RCC 7860 (cell line): ENCODE data around the gene AASDH.
"Not testable (repeated sequence)": the region's sequence is repeated elsewhere in the genome, so short reads cannot be mapped to it uniquely, and the experiment has no call there.

Experiments
- DNase-seq: peaks from one replicate; pipeline ENCODE4 v3.0.0-alpha.2; 2015; ENCODE audit warnings: low spot score
- FAIRE-seq: peaks from 2 replicates; lab custom pipeline; 2012; peaks lifted over from hg19 to GRCh38; lab: Jason Lieb, UNC

AASDH gene

GRCh38 chr4:56405016-56405415 lies 17.7 kb upstream of the AASDH start:
- FAIRE-seq (no peak), DNase-seq (no peak)

- FAIRE-seq (no peak), DNase-seq (no peak)
Measured at GRCh38 chr4:56400560-56400959, 13.3 kb upstream of the AASDH start.

GRCh38 chr4:56391270-56391669 lies 4.0 kb upstream of the AASDH start:
- no peak for FAIRE-seq
- DNase-seq = no peak

GRCh38 chr4:56389558-56389957 lies 2.3 kb upstream of the AASDH start:
- no peak for FAIRE-seq
- no peak for DNase-seq

GRCh38 chr4:56388306-56388705 lies 1.0 kb upstream of the AASDH start:
- DNase-seq = no peak
- no peak for FAIRE-seq

GRCh38 chr4:56386091-56386490 lies 1.2 kb downstream of the AASDH start:
- DNase-seq (no peak), FAIRE-seq (no peak)

GRCh38 chr4:56375458-56375857 lies 11.8 kb downstream of the AASDH start:
- no peak for FAIRE-seq
- no peak for DNase-seq

- no peak for DNase-seq
- FAIRE-seq = no peak
Measured at GRCh38 chr4:56374956-56375355, 12.3 kb downstream of the AASDH start.

GRCh38 chr4:56372774-56373173 lies 14.5 kb downstream of the AASDH start:
- DNase-seq = peak; percentile 20
- FAIRE-seq = no peak

GRCh38 chr4:56371426-56372220 lies 15.7 kb downstream of the AASDH start:
- no peak for FAIRE-seq
- DNase-seq = peak; percentile 28

GRCh38 chr4:56370377-56370776 lies 16.9 kb downstream of the AASDH start:
- FAIRE-seq = no peak
- DNase-seq = no peak

- DNase-seq, FAIRE-seq: not testable (repeated sequence)
Measured at GRCh38 chr4:56362981-56363380, 24.3 kb downstream of the AASDH start.

- no peak for FAIRE-seq
- no peak for DNase-seq
Measured at GRCh38 chr4:56360071-56360470, 27.2 kb downstream of the AASDH start.

- no peak for FAIRE-seq
- no peak for DNase-seq
Measured at GRCh38 chr4:56356650-56357049, 30.6 kb downstream of the AASDH start.

- FAIRE-seq = no peak
Measured at GRCh38 chr4:56348576-56348975, 38.7 kb downstream of the AASDH start.

GRCh38 chr4:56345458-56345857 lies 41.8 kb downstream of the AASDH start:
- DNase-seq = no peak
- FAIRE-seq = no peak

More at GRCh38 chr4:56348576-56348975, 38.7 kb downstream of the AASDH start:
- no peak for DNase-seq

GRCh38 chr4:56342746-56343145 lies 44.5 kb downstream of the AASDH start:
- DNase-seq = no peak
- FAIRE-seq = peak; percentile 55

- DNase-seq = no peak
- no peak for FAIRE-seq
Measured at GRCh38 chr4:56330691-56331090, 56.6 kb downstream of the AASDH start.

- DNase-seq (no peak), FAIRE-seq (no peak)
Measured at GRCh38 chr4:56326363-56326762, 60.9 kb downstream of the AASDH start.

- FAIRE-seq (no peak), DNase-seq (no peak)
Measured at GRCh38 chr4:56324011-56324610, 63.2 kb downstream of the AASDH start.

- FAIRE-seq = no peak
Measured at GRCh38 chr4:56323327-56323726, 64.0 kb downstream of the AASDH start.

GRCh38 chr4:56321251-56321650 lies 66.0 kb downstream of the AASDH start:
- DNase-seq (no peak), FAIRE-seq (no peak)

More at GRCh38 chr4:56323327-56323726, 64.0 kb downstream of the AASDH start:
- no peak for DNase-seq
